Keratinocyte (primary cell): ENCODE data around the gene GLYATL1. TPM values are rescaled to one million over a fixed set of nuclear protein-coding genes. Genes with fewer than 3 reads are reported as not detected.

Experiments used
- DNase-seq: peaks from one replicate; pipeline ENCODE4 v3.0.0-alpha.2; 2011; ENCODE audit warnings: low read depth, missing footprints, low spot score
- FAIRE-seq: peaks from 2 replicates; lab custom pipeline; 2011; peaks lifted over from hg19 to GRCh38; lab: Jason Lieb, UNC
- H2AFZ ChIP-seq: 2 replicates; pipeline ENCODE4 v1.6.0; 2012; ENCODE audit warnings: low read length, control low read depth, inconsistent platforms; ENCODE audit not compliant: control insufficient read depth
- H3K27ac ChIP-seq: 2 replicates; pipeline ENCODE4 v1.5.1; 2011; ENCODE audit warnings: low read length; ENCODE audit not compliant: control insufficient read depth, insufficient read depth
- H3K27me3 ChIP-seq: 3 replicates; pipeline ENCODE4 v1.6.0; 2011; ENCODE audit warnings: low read length; ENCODE audit not compliant: control insufficient read depth, insufficient read depth; ENCODE audit errors: extremely low read depth
- H3K36me3 ChIP-seq, 2 experiments: 2 replicates in 1 of 2; 3 replicates in 1 of 2; pipeline ENCODE4 v1.5.1; 2011; ENCODE audit warnings: low read length in 2 of 2, mild to moderate bottlenecking in 1 of 2; ENCODE audit not compliant: control insufficient read depth in 2 of 2, insufficient read depth in 2 of 2; ENCODE audit errors: extremely low read depth in 1 of 2
- H3K4me1 ChIP-seq: 3 replicates; pipeline ENCODE4 v1.5.1; 2011; ENCODE audit warnings: low read length; ENCODE audit not compliant: control insufficient read depth, insufficient read depth; ENCODE audit errors: extremely low read depth
- H3K4me2 ChIP-seq: 3 replicates; pipeline ENCODE4 v1.6.0; 2011; ENCODE audit warnings: low read depth, low read length; ENCODE audit not compliant: control insufficient read depth, insufficient read depth; ENCODE audit errors: extremely low read depth
- H3K4me3 ChIP-seq, 3 experiments: fragments of 200-600 bp in 1 of 3; sonication (generic) in 1 of 3; 2 replicates in 2 of 3; 3 replicates in 1 of 3; pipeline ENCODE4 v1.5.1; 2011 to 2016; ENCODE audit warnings: low read length in 3 of 3, mild to moderate bottlenecking in 3 of 3, control low read depth in 2 of 3, inconsistent platforms in 1 of 3, low read depth in 1 of 3, mixed read lengths in 1 of 3, mixed run types in 1 of 3, moderate library complexity in 1 of 3; ENCODE audit not compliant: control insufficient read depth in 2 of 3, insufficient read depth in 2 of 3; ENCODE audit errors: extremely low read depth in 1 of 3
- H3K79me2 ChIP-seq: 2 replicates; pipeline ENCODE4 v1.6.0; 2012; ENCODE audit warnings: low read length; ENCODE audit not compliant: control insufficient read depth, insufficient read depth
- H3K9ac ChIP-seq: 3 replicates; pipeline ENCODE4 v1.6.0; 2011; ENCODE audit warnings: low read length; ENCODE audit not compliant: control insufficient read depth, insufficient read depth; ENCODE audit errors: extremely low read depth
- H3K9me1 ChIP-seq: 3 replicates; pipeline ENCODE4 v1.6.0; 2011; ENCODE audit warnings: low read length; ENCODE audit not compliant: control insufficient read depth, insufficient read depth; ENCODE audit errors: extremely low read depth
- H3K9me3 ChIP-seq: 2 replicates; pipeline ENCODE4 v1.5.1; 2012; ENCODE audit warnings: low read depth, low read length; ENCODE audit not compliant: control insufficient read depth
- H4K20me1 ChIP-seq: 3 replicates; pipeline ENCODE4 v1.6.0; 2011; ENCODE audit warnings: low read length; ENCODE audit not compliant: control insufficient read depth, insufficient read depth; ENCODE audit errors: extremely low read depth
- EZH2 ChIP-seq: IDR thresholded peaks from one replicate; pipeline ENCODE4 v1.6.1; 2012; ENCODE audit warnings: inconsistent platforms, mild to moderate bottlenecking, low read length, moderate library complexity
- dilution Hi-C: fragments of 300-500 bp; cut with MboI; formaldehyde crosslinking; loops from one replicate; pipeline ENCODE4 v1.7.0; 2020; ENCODE audit warnings: low sequenced_read_pairs; ENCODE audit not compliant: extremely low pct_ligation_motif_present
- polyA plus RNA-seq, 5 experiments: library from polyadenylated mRNA; depleted of rRNA in 3 of 5; stranded (reverse) in 3 of 5; stranded (forward) in 1 of 5; unstranded in 1 of 5; fragments of >200 nt; gene quantifications; 1 replicate in 1 of 5; 2 replicates in 3 of 5; 3 replicates in 1 of 5; pipeline versions ENCODE4 v1.2.1 to v1.2.3, GENCODE V29; 2011 to 2012; ENCODE audit warnings: missing spikeins in 2 of 5, low read depth in 1 of 5, low replicate concordance in 1 of 5
- TF ChIP-seq, protein P1 (sequence below), 3 experiments: IDR thresholded peaks in 1 of 3; conservative IDR thresholded peaks in 1 of 3; optimal IDR thresholded peaks in 1 of 3; 2 replicates in 2 of 3; 3 replicates in 1 of 3; pipeline versions ENCODE3 to v1.5.1; 2011; ENCODE audit warnings: low read length in 3 of 3, mild to moderate bottlenecking in 3 of 3, moderate library complexity in 2 of 3, control low read depth in 1 of 3, inconsistent platforms in 1 of 3; ENCODE audit not compliant: insufficient read depth in 2 of 3; ENCODE audit errors: extremely low read depth in 1 of 3

The GLYATL1 gene
- polyA plus RNA-seq, 1 donor (not counting 4 experiments of a cell fraction or from before 2014, with no cell fraction given), result 0.26 TPM

DNA sequence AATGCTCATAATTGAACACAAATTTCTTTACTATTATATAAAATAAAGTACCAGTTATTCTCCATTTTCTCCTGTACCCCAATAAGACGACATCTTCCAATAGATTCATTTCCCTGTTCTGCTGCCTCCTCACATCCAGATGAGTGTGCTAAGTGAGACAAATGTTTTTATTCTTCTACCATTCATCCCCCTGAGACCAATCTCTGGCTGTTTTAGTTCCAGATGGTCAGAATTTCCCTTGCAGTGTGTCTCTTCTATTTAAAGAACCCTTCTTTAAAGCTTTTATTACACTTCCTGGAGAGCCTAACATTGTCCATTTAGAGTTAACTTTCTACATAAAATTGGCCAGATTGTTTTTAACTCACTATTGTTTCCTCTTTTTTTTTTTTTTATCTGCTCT, 41.2 kb upstream of the GLYATL1 start:
- TF ChIP-seq, protein P1, sequence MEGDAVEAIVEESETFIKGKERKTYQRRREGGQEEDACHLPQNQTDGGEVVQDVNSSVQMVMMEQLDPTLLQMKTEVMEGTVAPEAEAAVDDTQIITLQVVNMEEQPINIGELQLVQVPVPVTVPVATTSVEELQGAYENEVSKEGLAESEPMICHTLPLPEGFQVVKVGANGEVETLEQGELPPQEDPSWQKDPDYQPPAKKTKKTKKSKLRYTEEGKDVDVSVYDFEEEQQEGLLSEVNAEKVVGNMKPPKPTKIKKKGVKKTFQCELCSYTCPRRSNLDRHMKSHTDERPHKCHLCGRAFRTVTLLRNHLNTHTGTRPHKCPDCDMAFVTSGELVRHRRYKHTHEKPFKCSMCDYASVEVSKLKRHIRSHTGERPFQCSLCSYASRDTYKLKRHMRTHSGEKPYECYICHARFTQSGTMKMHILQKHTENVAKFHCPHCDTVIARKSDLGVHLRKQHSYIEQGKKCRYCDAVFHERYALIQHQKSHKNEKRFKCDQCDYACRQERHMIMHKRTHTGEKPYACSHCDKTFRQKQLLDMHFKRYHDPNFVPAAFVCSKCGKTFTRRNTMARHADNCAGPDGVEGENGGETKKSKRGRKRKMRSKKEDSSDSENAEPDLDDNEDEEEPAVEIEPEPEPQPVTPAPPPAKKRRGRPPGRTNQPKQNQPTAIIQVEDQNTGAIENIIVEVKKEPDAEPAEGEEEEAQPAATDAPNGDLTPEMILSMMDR (optimal IDR thresholded peaks at IDR 0.05 in 1 of 3, IDR thresholded peaks at IDR 0.05 in 1 of 3, conservative IDR thresholded peaks at IDR 0.05 in 1 of 3; ENCODE audit: extremely low read depth in 1 of 3, insufficient read depth in 2 of 3, low read length in 3 of 3), result no peak
- TF ChIP-seq EZH2, result no peak
- Histone ChIP-seq H3K36me3 (no peaks in the 10 kb centered on the region), H3K9me3 (no peaks in the 10 kb centered on the region), H3K79me2 (no peaks in the 10 kb centered on the region), H4K20me1 (no peaks in the 10 kb centered on the region), H3K9me1 (no peaks in the 10 kb centered on the region), H3K27me3 (no peaks in the 10 kb centered on the region), H3K9ac (no peak overlapping the region), H3K4me3 (no peak overlapping the region), H2AFZ (no peak overlapping the region), H3K4me2 (no peak overlapping the region), H3K4me1 (no peaks in the 10 kb centered on the region), H3K27ac (no peak overlapping the region)
- DNase-seq (no peak), FAIRE-seq (no peak)
- dilution Hi-C loops, result no loop called here

DNA sequence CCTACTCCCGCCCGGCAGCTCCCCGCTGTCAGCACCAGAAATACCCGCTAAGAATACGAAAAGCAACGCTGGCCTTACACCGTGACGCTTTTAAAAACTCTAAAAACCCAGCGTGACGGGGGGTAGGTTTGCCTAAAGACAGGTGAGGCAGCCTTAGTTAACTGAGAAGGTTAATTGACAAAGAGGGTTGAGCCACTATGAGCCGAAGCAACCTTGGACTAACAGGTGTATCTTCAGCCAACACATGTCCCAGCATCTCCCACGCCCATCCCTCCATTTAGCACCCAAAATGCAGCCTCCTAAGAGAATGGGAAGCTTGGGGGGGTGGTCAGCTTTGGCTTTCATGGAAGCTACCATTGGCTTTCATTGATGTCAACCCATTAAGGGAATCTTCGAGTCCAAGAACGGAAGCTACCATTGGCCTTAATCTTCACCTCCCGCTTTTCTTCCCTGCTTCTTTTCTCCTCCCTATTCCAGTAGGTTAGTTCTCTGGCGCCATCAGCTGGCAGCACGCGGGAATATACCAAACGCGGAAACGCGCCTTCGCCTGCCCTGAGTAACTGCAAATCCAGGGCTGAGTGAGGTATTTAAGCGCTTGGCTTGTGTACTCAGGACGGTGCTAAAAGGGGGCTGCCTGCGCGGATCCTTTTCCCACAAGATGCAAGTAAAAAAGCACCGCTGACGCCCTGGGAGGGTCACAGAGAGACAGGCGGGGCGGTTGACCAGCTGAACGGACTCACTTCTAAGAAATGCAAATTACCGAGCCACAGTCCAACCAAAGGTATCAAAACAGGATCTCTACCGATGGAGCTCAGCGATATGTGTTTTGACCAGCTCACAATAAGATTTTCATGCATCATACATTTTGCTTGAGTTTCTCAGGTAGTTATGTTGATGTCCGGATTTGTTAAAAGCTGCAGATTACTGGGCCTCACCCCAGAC, 38.5 kb upstream of the GLYATL1 start:
- H3K79me2 ChIP-seq, result no peaks in the 10 kb centered on the region
- dilution Hi-C loops, result no loop called here

More for the DNA sequence above, 38.5 kb upstream of the GLYATL1 start:
- H4K20me1 ChIP-seq, result no peaks in the 10 kb centered on the region
- peak overlapping the region; percentile 68 for H3K4me2 ChIP-seq
- H3K4me3 ChIP-seq, result peak overlapping the region in 1 of 3 experiments; percentile 44
- H3K9me3 ChIP-seq, result no peaks in the 10 kb centered on the region
- H3K27me3 ChIP-seq, result no peaks in the 10 kb centered on the region
- no peaks in the 10 kb centered on the region for H3K9me1 ChIP-seq
- H2AFZ ChIP-seq, result peak overlapping the region; percentile 55
- H3K9ac ChIP-seq, result no peak overlapping the region
- TF ChIP-seq, protein P1 (optimal IDR thresholded peaks at IDR 0.05 in 1 of 3, IDR thresholded peaks at IDR 0.05 in 1 of 3, conservative IDR thresholded peaks at IDR 0.05 in 1 of 3; ENCODE audit: extremely low read depth in 1 of 3, insufficient read depth in 2 of 3, low read length in 3 of 3), result peak; percentile 85 to 91 (median 87)
- TF ChIP-seq EZH2, result no peak
- peak; percentile 89 for FAIRE-seq
- H3K27ac ChIP-seq, result no peak overlapping the region
- H3K36me3 ChIP-seq, result no peaks in the 10 kb centered on the region
- DNase-seq, result peak; percentile 44
- peaks cover 4% of the 10 kb centered on the region for H3K4me1 ChIP-seq
